ENCODE data around the gene KRTAP10-3.
"Not testable (repeated sequence)": the region's sequence is repeated elsewhere in the genome, so short reads cannot be mapped to it uniquely, and the experiment has no call there.

Gene KRTAP10-3

DNA sequence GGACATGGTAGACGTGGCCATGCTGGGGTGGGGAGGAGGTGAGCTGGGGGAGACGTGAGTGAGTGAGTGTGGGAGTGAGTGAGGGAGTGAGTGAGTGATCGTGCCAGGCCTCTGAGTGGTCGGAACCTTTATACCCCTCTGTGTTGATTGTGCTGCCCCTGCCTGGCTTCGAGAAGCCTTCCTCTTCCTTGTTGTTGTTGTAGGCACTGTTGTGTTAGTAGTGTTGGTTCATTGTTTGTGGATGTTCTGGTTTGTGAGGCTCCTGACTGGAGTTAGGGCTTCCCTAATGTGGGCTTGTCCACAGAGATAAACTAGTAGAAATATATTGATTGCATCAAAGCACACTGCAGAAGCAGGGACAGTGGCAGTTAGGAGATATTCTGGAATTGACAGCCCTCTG, at the start of gene KRTAP10-3:
Gene KRTAP10-3 (minus strand): TSS at position 101 of the 400 bp plus-strand sequence. CDS start 80 bp downstream, at position 21.
- DNase-seq (ENCODE audit: low read depth in 4 of 4, low spot score in 1 of 4): no peak

GRCh38 chr21:44606495-44606894, 47.9 kb upstream of the KRTAP10-3 start:
- no peak for DNase-seq (ENCODE audit: low read depth in 4 of 4, low spot score in 1 of 4)

DNA sequence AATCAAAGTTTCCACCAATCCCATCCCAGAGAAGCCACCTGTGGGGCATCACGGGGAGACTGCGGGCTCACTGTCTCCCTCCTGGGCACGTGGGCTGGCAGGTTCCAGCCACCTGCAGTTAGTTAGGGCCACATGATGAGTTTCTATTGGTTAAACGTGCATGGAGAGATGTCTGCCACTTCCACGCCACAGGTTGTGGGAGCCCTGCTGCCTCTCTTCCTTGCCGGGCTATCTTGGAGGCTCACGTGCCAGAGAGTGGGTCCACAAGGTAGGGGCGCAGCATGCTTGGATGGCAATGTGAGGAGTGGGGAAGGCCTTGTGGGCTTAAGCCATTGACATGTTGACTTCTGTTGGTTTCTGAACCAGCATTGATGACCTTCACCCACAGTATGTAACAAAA, 45.3 kb upstream of the KRTAP10-3 start:
- DNase-seq (ENCODE audit: low read depth in 4 of 4, low spot score in 1 of 4): no peak

- DNase-seq (ENCODE audit: low read depth in 4 of 4, low spot score in 1 of 4): no peak
These were observed 44.7 kb upstream of the KRTAP10-3 start for GRCh38 chr21:44603109-44603875.

- no peak for DNase-seq (ENCODE audit: low read depth in 4 of 4, low spot score in 1 of 4)
These were observed 43.9 kb upstream of the KRTAP10-3 start for GRCh38 chr21:44602463-44602850.

- no peak for DNase-seq (ENCODE audit: low read depth in 4 of 4, low spot score in 1 of 4)
These were observed 43.2 kb upstream of the KRTAP10-3 start for GRCh38 chr21:44601596-44602462.

DNA sequence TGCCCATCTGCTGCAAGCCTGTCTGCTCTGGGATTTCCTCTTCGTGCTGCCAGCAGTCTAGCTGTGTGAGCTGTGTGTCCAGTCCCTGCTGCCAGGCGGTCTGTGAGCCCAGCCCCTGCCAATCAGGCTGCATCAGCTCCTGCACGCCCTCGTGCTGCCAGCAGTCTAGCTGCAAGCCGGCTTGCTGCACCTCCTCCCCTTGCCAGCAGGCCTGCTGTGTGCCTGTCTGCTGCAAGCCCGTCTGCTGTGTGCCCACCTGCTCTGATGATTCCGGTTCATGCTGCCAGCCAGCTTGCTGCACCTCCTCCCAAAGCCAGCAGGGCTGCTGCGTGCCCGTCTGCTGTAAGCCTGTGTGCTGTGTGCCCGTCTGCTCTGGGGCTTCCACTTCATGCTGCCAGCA, 42.5 kb upstream of the KRTAP10-3 start:
- not testable (repeated sequence) for DNase-seq (ENCODE audit: low read depth in 4 of 4, low spot score in 1 of 4)

- not testable (repeated sequence) for DNase-seq (ENCODE audit: low read depth in 4 of 4, low spot score in 1 of 4)
These were observed 41.8 kb upstream of the KRTAP10-3 start, which contains the start of gene KRTAP10-7 for GRCh38 chr21:44600118-44600978. Gene KRTAP10-7, plus strand, starts transcription at chr21:44600597. Its CDS starts 25 bp downstream, at chr21:44600622.

DNA sequence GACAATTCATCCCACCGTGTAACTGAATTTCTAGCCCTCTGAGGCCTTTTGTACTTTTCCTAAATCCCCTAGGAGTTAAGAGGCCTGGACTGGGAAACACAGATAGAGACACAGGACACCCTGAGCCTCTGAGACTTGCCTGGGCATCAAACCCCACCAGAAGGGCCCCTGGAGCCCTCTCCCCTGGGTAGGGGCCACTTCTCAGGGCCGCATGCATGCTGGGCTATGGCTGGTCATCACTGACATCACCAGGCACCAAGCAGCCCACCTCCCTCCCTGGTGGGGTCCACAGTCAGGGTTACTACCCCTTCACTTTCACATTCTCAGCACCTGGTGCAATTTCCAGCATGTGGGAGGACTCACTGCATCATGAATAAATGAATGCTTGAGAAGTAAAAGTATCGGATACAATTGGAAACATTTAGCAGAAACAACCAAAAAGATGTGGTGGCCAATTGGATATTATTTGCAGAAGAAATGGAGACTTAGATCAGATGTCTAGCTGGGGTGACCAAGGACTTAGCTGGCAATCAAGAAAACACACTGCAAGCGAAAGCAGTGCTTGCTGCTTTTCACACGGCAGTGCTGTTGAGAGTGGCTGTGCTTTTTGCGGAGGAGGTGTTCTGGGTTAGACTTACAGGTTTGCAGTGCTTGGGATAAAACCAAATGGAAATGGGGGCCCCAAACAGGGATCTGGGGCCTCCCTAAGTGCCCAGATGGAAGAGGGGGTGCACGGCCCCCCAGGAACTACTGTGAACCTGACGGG, 40.9 kb upstream of the KRTAP10-3 start:
- DNase-seq (ENCODE audit: low read depth in 4 of 4, low spot score in 1 of 4): no peak

DNA sequence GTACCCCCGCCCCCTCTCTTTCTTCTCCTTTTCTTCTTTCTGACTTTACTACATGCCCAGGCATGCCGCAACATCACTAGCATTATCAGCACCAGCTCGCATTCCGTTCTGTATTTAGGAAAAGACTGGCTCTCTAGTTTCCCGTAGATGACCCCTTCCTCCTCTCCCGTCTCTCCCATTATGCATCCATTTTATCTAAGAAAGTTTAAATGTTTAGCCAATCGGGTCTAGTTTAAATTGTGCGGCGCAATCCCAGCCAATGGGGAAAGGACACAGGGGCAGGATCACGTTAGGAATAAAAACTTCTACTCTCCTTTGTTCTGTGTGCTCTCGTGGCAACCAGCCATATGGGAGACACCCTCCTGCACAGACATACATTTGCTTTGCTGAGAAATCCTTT, 39.5 kb upstream of the KRTAP10-3 start:
- no peak for DNase-seq (ENCODE audit: low read depth in 4 of 4, low spot score in 1 of 4)

GRCh38 chr21:44596068-44596725, 37.6 kb upstream of the KRTAP10-3 start:
- no peak for DNase-seq (ENCODE audit: low read depth in 4 of 4, low spot score in 1 of 4)

DNA sequence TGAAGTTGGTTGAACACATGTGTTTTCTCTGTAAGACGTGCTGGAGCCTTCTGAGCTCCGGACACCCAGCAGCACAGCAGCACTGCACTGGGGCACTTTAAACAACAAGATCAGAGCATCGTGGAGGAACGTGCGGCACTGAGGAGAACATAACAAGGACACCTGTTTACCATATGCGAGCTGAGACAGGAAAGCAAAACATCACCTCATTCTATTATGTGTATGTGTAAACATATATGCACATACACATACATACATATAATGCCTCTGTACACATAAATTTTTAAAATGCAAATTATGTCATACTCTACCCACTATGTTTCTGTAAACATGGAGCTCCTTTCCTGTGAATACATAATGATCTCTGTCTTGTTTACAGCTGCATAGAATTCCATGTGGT, 36.9 kb upstream of the KRTAP10-3 start:
- DNase-seq (ENCODE audit: low read depth in 4 of 4, low spot score in 1 of 4): no peak

GRCh38 chr21:44594406-44594916, 35.9 kb upstream of the KRTAP10-3 start:
- no peak for DNase-seq (ENCODE audit: low read depth in 4 of 4, low spot score in 1 of 4)

- DNase-seq (ENCODE audit: low read depth in 4 of 4, low spot score in 1 of 4): no peak
These were observed 35.2 kb upstream of the KRTAP10-3 start for GRCh38 chr21:44593598-44594405.

DNA sequence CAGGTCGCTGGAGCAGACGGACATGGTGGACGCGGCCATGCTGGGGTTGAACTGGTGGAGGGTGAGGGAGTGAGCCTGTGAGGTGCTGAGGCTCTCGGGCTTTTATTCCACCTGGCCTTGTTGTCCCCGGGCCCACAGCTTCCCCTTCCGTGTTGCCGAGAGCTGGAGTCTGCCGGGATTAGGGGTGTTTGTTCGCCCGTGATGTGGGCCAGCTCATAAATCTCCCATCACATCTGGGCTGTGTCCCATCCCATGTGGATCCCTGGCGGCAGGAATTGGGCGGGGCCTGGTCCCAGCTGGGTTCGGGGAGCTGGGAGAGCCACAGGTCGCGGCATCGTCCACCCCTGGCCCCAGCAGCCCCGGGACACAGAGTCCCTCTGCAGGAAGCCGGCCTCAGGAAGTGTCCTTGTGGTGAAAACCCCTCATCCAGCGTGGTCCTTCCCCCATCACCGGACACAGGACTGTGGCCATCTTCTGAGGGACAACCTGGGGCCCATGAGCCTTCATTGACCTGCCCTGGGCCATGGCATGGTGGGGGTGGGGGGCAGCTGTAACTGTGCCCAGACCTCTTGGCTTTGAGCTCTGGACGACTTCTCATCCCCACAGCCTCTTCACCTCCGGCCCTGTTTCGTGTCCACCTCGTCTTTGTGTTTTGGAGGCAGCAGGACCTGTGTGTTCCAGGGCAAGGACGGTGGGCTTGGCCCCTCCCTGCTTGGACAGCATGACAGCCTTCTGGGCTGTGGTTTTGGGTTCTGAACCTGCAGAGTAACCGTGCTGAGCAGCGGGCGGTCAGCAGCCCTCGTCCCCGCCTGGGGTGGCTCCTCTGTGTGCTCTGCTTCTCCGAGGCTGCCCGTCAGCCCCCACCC, 34.1 kb upstream of the KRTAP10-3 start, which contains the start of gene KRTAP10-6:
Gene KRTAP10-6 (minus strand): TSS at position 60 of the 866 bp plus-strand sequence. CDS start 21 bp downstream, at position 39.
- DNase-seq (ENCODE audit: low read depth in 4 of 4, low spot score in 1 of 4): no peak

DNA sequence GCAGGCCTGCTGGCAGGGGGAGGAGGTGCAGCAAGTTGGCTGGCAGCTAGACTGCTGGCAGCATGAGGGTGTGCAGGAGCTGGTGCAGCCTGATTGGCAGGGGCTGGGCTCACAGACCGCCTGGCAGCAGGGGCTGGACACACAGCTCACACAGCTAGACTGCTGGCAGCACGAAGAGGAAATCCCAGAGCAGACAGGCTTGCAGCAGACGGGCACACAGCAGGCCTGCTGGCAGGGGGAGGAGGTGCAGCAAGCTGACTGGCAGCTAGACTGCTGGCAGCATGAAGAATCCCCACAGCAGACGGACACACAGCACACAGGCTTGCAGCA, 33.2 kb upstream of the KRTAP10-3 start:
- DNase-seq (ENCODE audit: low read depth in 4 of 4, low spot score in 1 of 4): not testable (repeated sequence)

DNA sequence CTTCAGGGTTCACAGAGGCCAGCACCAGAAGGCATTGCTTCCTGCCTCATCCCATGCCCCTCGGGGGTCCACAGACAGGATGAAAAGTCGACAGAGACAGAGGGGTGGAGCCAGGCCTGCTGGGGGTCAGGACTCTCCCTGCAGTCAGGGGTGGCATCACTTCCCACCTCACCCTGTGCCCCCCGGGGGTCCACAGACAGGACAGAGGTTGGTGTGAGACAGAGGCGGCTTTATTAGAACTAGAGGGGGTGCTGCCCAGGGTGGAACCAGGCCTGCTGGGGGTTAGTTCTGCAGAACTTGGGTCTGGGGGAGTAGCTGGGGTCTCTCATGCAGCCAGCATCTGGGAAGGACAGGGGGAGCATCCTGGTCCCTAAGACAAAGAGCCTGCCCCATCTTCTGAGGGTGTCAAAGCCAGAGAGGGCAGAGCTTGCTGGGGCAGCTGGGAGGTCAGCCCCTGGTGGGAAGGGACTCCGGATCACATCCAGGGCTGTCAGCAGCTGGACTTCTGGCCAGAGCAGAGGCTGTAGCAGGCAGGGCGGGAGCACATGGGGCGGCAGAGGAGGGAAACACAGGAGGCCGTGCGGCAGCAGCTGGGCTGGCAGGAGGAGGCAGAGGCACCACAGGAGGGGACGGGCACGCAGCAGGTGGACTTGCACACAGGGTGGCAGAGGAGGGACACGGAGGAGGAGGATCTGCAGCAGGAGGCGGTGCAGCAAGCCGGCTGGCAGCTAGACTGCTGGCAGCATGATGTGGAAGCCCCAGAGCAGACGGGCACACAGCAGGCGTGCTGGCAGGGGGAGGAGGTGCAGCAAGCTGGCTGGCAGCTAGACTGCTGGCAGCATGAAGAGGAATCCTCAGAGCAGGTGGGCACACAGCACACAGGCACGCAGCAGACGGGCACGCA, 32.6 kb upstream of the KRTAP10-3 start:
- not testable (repeated sequence) for DNase-seq (ENCODE audit: low read depth in 4 of 4, low spot score in 1 of 4)
